T-helper 9 cell (primary cell): Measurements from ENCODE around the gene MARCHF9.

Experiments
- DNase-seq: peaks from one replicate; pipeline ENCODE4 v3.0.0-alpha.2; 2020

Gene MARCHF9

GRCh38 chr12:57737467-57738460, 17.1 kb upstream of the MARCHF9 start:
- DNase-seq, result no peak

GRCh38 chr12:57738661-57739237, 16.2 kb upstream of the MARCHF9 start, which contains the start of gene AGAP2:
Gene AGAP2 (minus strand): TSS chr12:57738742. CDS start chr12:57738246, 496 bp downstream.
- DNase-seq, result no peak

GRCh38 chr12:57739387-57739786, 15.5 kb upstream of the MARCHF9 start:
- DNase-seq, result no peak

GRCh38 chr12:57739914-57740538, 14.9 kb upstream of the MARCHF9 start:
- no peak for DNase-seq

GRCh38 chr12:57740656-57741412, 14.1 kb upstream of the MARCHF9 start:
- DNase-seq, result peak; percentile 71

- DNase-seq, result no peak
Measured at GRCh38 chr12:57741413-57741789, 13.5 kb upstream of the MARCHF9 start.

- DNase-seq, result peak; percentile 71
Measured at GRCh38 chr12:57741844-57742738, 12.8 kb upstream of the MARCHF9 start.

GRCh38 chr12:57743769-57744168, 11.1 kb upstream of the MARCHF9 start:
- no peak for DNase-seq

- peak; percentile 59 for DNase-seq
Measured at GRCh38 chr12:57744194-57744776, 10.6 kb upstream of the MARCHF9 start.

GRCh38 chr12:57744777-57745484, 10.0 kb upstream of the MARCHF9 start, which contains the start of gene TSPAN31:
Gene TSPAN31 (plus strand): TSS chr12:57745039. CDS start chr12:57745155, 116 bp downstream.
- peak; percentile 91 for DNase-seq

GRCh38 chr12:57745485-57745881, 9.4 kb upstream of the MARCHF9 start:
- DNase-seq, result no peak

- DNase-seq, result no peak
Measured at GRCh38 chr12:57746025-57746424, 8.9 kb upstream of the MARCHF9 start.

GRCh38 chr12:57749061-57749460, 5.8 kb upstream of the MARCHF9 start:
- no peak for DNase-seq

GRCh38 chr12:57750561-57751431, 4.1 kb upstream of the MARCHF9 start:
- DNase-seq, result no peak

GRCh38 chr12:57751432-57751787, 3.5 kb upstream of the MARCHF9 start:
- no peak for DNase-seq

- DNase-seq, result peak; percentile 99
Measured at GRCh38 chr12:57751788-57752667, 2.9 kb upstream of the MARCHF9 start, which contains the start of gene CDK4. Gene CDK4 (minus strand): TSS chr12:57752310. CDS start chr12:57751717, 593 bp downstream.

GRCh38 chr12:57752668-57753000, 2.3 kb upstream of the MARCHF9 start:
- DNase-seq, result no peak

GRCh38 chr12:57753756-57754337, 1.1 kb upstream of the MARCHF9 start:
- DNase-seq, result no peak
